B cell (primary cell): ENCODE results near the gene KLHL2. TPM values are rescaled to one million over a fixed set of nuclear protein-coding genes. Genes with fewer than 3 reads are reported as not detected.

Source experiments
- ATAC-seq: fragments of 200-7000 bp; cut with Tn5 transposase; one replicate; pipeline ENCODE4 v1.10.0; 2021; ENCODE audit warnings: low read depth, mild to moderate bottlenecking, moderate number of reproducible peaks, moderate library complexity
- CTCF ChIA-PET: fragments of 350-600 bp; sonication (Branson Sonifier 250); formaldehyde crosslinking; loops from one replicate; lab custom pipeline; 2021; ENCODE audit warnings: antibody characterized with exemption, inconsistent platforms; lab: Charles Lee
- POLR2A ChIA-PET: fragments of 350-600 bp; sonication (Branson Sonifier 250); formaldehyde crosslinking; loops from one replicate; lab custom pipeline; 2021; ENCODE audit warnings: antibody characterized with exemption; lab: Charles Lee
- DNase-seq: peaks from one replicate; pipeline ENCODE4 v3.0.0; 2013
- H2AFZ ChIP-seq: 2 replicates; pipeline ENCODE4 v1.6.1; 2012; ENCODE audit warnings: mild to moderate bottlenecking, low read depth, low read length; ENCODE audit not compliant: insufficient read depth, poor library complexity, severe bottlenecking
- H3K27ac ChIP-seq, 2 donors: 1 replicate in 1 of 2; 2 replicates in 1 of 2; pipeline ENCODE4 v1.5.1; 2012 to 2013; ENCODE audit warnings: low read length in 2 of 2, mild to moderate bottlenecking in 2 of 2, moderate library complexity in 1 of 2
- H3K27me3 ChIP-seq, 4 experiments: fragments of 200-600 bp in 1 of 4; sonication (generic) in 1 of 4; replicated peaks in 1 of 4; 1 replicate in 2 of 4; 2 replicates in 2 of 4; pipeline versions ENCODE4 v1.6.1 to v1.7.0; 2013 to 2016; ENCODE audit warnings: low read length in 3 of 4, mild to moderate bottlenecking in 2 of 4, mixed read lengths in 1 of 4, moderate library complexity in 1 of 4; ENCODE audit not compliant: insufficient read depth in 4 of 4, control insufficient read depth in 3 of 4; ENCODE audit errors: control extremely low read depth in 1 of 4
- H3K36me3 ChIP-seq, 2 experiments: replicated peaks in 1 of 2; 1 replicate in 1 of 2; 2 replicates in 1 of 2; pipeline versions ENCODE4 v1.6.1 to v1.7.1; 2013; ENCODE audit warnings: low read length in 1 of 2; ENCODE audit not compliant: insufficient read depth in 2 of 2, control insufficient read depth in 1 of 2; ENCODE audit errors: control extremely low read depth in 1 of 2, extremely low read depth in 1 of 2
- H3K4me1 ChIP-seq, 2 donors: fragments of 200-600 bp in 1 of 2; sonication (generic) in 1 of 2; 1 replicate in 1 of 2; 2 replicates in 1 of 2; pipeline versions ENCODE4 v1.5.1 to v1.6.1; 2013 to 2017; ENCODE audit warnings: low read length in 2 of 2; ENCODE audit not compliant: control insufficient read depth in 2 of 2, insufficient read depth in 2 of 2
- H3K4me2 ChIP-seq: replicated peaks from 2 replicates; pipeline ENCODE3; 2012; ENCODE audit warnings: mild to moderate bottlenecking, low read depth, low read length; ENCODE audit not compliant: poor library complexity, severe bottlenecking
- H3K4me3 ChIP-seq, 5 experiments: fragments of 200-600 bp in 1 of 5; sonication (generic) in 1 of 5; 1 replicate in 3 of 5; 2 replicates in 2 of 5; pipeline versions ENCODE4 v1.5.1 to v1.7.0; 2011 to 2016; ENCODE audit warnings: low read length in 4 of 5, mild to moderate bottlenecking in 4 of 5, low read depth in 2 of 5, control low read depth in 1 of 5, moderate library complexity in 1 of 5; ENCODE audit not compliant: insufficient read depth in 1 of 5; ENCODE audit errors: control extremely low read depth in 1 of 5, extremely low read depth in 1 of 5
- H3K79me2 ChIP-seq: fragments of 200-600 bp; sonication (generic); one replicate; pipeline ENCODE4 v1.6.0; 2016; ENCODE audit warnings: low read length; ENCODE audit not compliant: control insufficient read depth, insufficient read depth
- H3K9ac ChIP-seq: fragments of 200-600 bp; sonication (generic); 2 replicates; pipeline ENCODE4 v1.6.1; 2017; ENCODE audit warnings: mild to moderate bottlenecking, low read length, moderate library complexity
- H3K9me3 ChIP-seq, 3 donors: one replicate each; pipeline versions ENCODE4 v1.6.1 to v1.7.1; 2013; ENCODE audit warnings: low read length in 2 of 3; ENCODE audit not compliant: control insufficient read depth in 2 of 3, insufficient read depth in 1 of 3; ENCODE audit errors: control extremely low read depth in 1 of 3
- H4K20me1 ChIP-seq: 2 replicates; pipeline ENCODE4 v1.6.0; 2012; ENCODE audit warnings: mild to moderate bottlenecking, low read length; ENCODE audit not compliant: insufficient read depth, control insufficient read depth, poor library complexity, severe bottlenecking
- H3K27ac Mint-ChIP-seq: one replicate; pipeline ENCODE4 v1.8.0; 2021; ENCODE audit warnings: mixed read lengths
- H3K27me3 Mint-ChIP-seq: one replicate; pipeline ENCODE4 v1.8.0; 2021; ENCODE audit warnings: mixed read lengths
- H3K4me1 Mint-ChIP-seq: one replicate; pipeline ENCODE4 v1.8.0; 2021; ENCODE audit warnings: mixed read lengths
- H3K4me3 Mint-ChIP-seq: one replicate; pipeline ENCODE4 v1.8.0; 2021; ENCODE audit warnings: mixed read lengths
- H3K9me3 Mint-ChIP-seq: one replicate; pipeline ENCODE4 v1.8.0; 2022; ENCODE audit warnings: mixed read lengths; ENCODE audit not compliant: insufficient read depth
- EZH2 ChIP-seq: IDR thresholded peaks from 2 replicates; pipeline ENCODE4 v1.6.1; 2012; ENCODE audit warnings: borderline replicate concordance, low read depth, mild to moderate bottlenecking, moderate library complexity, low read length; ENCODE audit not compliant: insufficient read depth, poor library complexity, severe bottlenecking
- WGBS: methylation state at CpG from one replicate; pipeline ENCODE4 v1.1.5; 2013; ENCODE audit warnings: missing lambda C conversion rate; ENCODE audit not compliant: insufficient coverage; 5-methylcytosine and 5-hydroxymethylcytosine counted together
- intact Hi-C: fragments of 100-400 bp; cut with micrococcal nuclease; formaldehyde crosslinking; loops from one replicate; pipeline ENCODE4 v1.10.0; 2022
- polyA plus RNA-seq: library from polyadenylated mRNA; depleted of rRNA; stranded (reverse); fragments of >200 nt; gene quantifications from 2 replicates; pipeline ENCODE4 v1.2.3, GENCODE V29; 2012
- total RNA-seq, 2 donors: library from RNA; stranded (reverse); fragments of 120-200 nt in 1 of 2; gene quantifications; 1 replicate in 1 of 2; 2 replicates in 1 of 2; pipeline versions ENCODE4 v1.2.3 to v1.2.4, GENCODE V29; 2013 to 2022
- TF ChIP-seq, protein P1 (sequence below): fragments of 200-600 bp; IDR thresholded peaks from one replicate; pipeline ENCODE4 v1.8.0; 2022; ENCODE audit warnings: antibody characterized with exemption, mild to moderate bottlenecking

Gene KLHL2
- total and polyA plus RNA-seq, 2 donors (not counting 1 experiment from before 2014, with no cell fraction given): 7.8 to 77.5 TPM

DNA sequence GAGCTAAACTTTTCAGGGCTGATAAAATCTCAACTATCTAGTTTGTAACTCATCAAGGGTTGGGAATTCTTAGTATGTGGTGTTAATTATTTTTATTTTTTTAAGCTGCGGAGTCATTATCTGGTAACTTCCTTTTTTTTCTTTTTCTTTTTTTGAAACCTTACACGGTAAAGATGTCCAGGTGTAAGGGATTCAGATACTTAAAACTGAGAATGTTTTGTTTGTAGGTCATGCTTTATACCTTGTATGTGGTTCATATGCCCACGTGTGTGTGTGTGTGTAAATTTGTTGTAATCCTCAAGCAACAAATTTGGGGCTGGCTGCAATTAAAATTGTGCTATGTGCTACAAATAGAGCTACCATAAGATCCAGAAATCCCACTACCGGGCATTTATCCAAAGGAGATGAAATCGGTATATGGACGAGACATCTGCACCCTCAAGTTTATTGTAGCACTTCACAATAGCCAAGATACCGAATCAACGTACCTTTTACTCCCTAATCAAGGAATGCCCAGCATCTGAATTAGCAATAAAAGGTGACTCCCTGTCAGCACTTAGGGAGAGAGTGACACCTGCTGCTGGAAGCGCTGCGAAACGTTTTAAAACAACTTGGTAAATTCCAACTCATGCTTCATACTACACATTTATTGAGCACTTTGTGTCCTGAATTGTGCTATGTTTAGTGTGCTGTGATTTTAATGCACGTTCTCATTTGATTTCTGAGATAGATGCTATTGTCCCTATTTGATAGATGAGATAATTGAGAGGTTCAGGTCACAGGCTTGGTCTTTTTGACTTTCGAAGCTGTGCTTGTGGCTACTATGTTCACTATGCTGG is 136.2 kb downstream of the KLHL2 start:
- TF ChIP-seq EZH2: no peak
- TF ChIP-seq, protein P1, sequence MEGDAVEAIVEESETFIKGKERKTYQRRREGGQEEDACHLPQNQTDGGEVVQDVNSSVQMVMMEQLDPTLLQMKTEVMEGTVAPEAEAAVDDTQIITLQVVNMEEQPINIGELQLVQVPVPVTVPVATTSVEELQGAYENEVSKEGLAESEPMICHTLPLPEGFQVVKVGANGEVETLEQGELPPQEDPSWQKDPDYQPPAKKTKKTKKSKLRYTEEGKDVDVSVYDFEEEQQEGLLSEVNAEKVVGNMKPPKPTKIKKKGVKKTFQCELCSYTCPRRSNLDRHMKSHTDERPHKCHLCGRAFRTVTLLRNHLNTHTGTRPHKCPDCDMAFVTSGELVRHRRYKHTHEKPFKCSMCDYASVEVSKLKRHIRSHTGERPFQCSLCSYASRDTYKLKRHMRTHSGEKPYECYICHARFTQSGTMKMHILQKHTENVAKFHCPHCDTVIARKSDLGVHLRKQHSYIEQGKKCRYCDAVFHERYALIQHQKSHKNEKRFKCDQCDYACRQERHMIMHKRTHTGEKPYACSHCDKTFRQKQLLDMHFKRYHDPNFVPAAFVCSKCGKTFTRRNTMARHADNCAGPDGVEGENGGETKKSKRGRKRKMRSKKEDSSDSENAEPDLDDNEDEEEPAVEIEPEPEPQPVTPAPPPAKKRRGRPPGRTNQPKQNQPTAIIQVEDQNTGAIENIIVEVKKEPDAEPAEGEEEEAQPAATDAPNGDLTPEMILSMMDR: peak; percentile 35

More for the DNA sequence above, 136.2 kb downstream of the KLHL2 start:
- Histone ChIP-seq H3K4me1 (no peaks in the 10 kb centered on the region), H3K9me3 (no peaks in the 10 kb centered on the region), H3K4me2 (no peak overlapping the region), H2AFZ (no peak overlapping the region), H3K36me3 (peaks cover 12 to 25% of the 10 kb centered on the region in 2 experiments), H3K27me3 (no peaks in the 10 kb centered on the region), H3K9ac (no peak overlapping the region), H3K27ac (peak overlapping the region in 1 of 2 donors; percentile 2), H4K20me1 (no peaks in the 10 kb centered on the region), H3K79me2 (no peaks in the 10 kb centered on the region), H3K4me3 (no peak overlapping the region)
- 95% methylated on average over 6 of the region's 13 CpGs for WGBS
- DNase-seq: peak; percentile 44
- ChIA-PET CTCF (interaction anchor here (0.6 to 6.2 kb wide), 11 partner anchors 9 to 1766 kb away, joined by 3 to 96 read pairs (median 3); partner anchors contain the start of gene TMEM192), POLR2A (no interaction called here)
- no peak overlapping the region for H3K4me3 Mint-ChIP-seq
- H3K27ac Mint-ChIP-seq: no peak overlapping the region
- peaks cover 2% of the 10 kb centered on the region for H3K4me1 Mint-ChIP-seq
- intact Hi-C loops: loop anchor here (1.0 to 5.0 kb wide), 3 partner anchors 41 to 231 kb away; partner anchors contain the start of gene TMEM192
- H3K27me3 Mint-ChIP-seq: no peaks in the 10 kb centered on the region
- no peak for ATAC-seq
- H3K9me3 Mint-ChIP-seq: no peaks in the 10 kb centered on the region
